Thoracic aorta (tissue), 2 donors: ENCODE measurements around the gene IL18R1. TPM values are rescaled to one million over a fixed set of nuclear protein-coding genes. Genes with fewer than 3 reads are reported as not detected.

Experiments used
- ATAC-seq: fragments of 150-250 bp; one replicate; pipeline ENCODE4 v1.8.0; 2017; ENCODE audit warnings: low read depth; ENCODE audit not compliant: insufficient number of reproducible peaks, low FRiP score
- DNase-seq: peaks from one replicate; pipeline ENCODE4 v3.0.0-alpha.2; 2020; ENCODE audit warnings: low spot score
- H3K27ac ChIP-seq, 2 donors: fragments of 200-600 bp; sonication (generic); 1 replicate in 1 of 2; 2 replicates in 1 of 2; pipeline ENCODE4 v1.5.1; 2016; ENCODE audit warnings: mild to moderate bottlenecking in 2 of 2, moderate library complexity in 2 of 2
- H3K27me3 ChIP-seq: fragments of 200-600 bp; sonication (generic); replicated peaks from 2 replicates; pipeline ENCODE4 v1.6.0; 2016; ENCODE audit warnings: mild to moderate bottlenecking; ENCODE audit not compliant: insufficient read depth
- H3K36me3 ChIP-seq: fragments of 200-600 bp; sonication (generic); one replicate; pipeline ENCODE4 v1.5.1; 2016
- H3K4me1 ChIP-seq, 2 donors: fragments of 200-600 bp; sonication (generic); 1 replicate in 1 of 2; 2 replicates in 1 of 2; pipeline versions ENCODE4 v1.5.1 to v1.6.0; 2016; ENCODE audit warnings: low read depth in 2 of 2, mild to moderate bottlenecking in 1 of 2; ENCODE audit not compliant: control insufficient read depth in 1 of 2
- H3K4me3 ChIP-seq: fragments of 200-600 bp; sonication (generic); 2 replicates; pipeline ENCODE4 v1.5.1; 2016; ENCODE audit warnings: mild to moderate bottlenecking
- H3K9me3 ChIP-seq: fragments of 200-600 bp; sonication (generic); 2 replicates; pipeline ENCODE4 v1.5.1; 2016
- total RNA-seq, 2 donors: library from RNA; depleted of rRNA; stranded (reverse); fragments of >200 nt; gene quantifications; one replicate each; pipeline versions ENCODE4 v1.1.0 to v1.2.3, GENCODE V29; 2016
- TF ChIP-seq, protein P1 (sequence below): fragments of 200-600 bp; sonication (generic); IDR thresholded peaks from one replicate; pipeline ENCODE4 v1.5.1; 2019; ENCODE audit warnings: antibody characterized with exemption

IL18R1 gene
- total RNA-seq, 2 donors from 2014 or later, result 9.3 to 22.2 TPM

DNA sequence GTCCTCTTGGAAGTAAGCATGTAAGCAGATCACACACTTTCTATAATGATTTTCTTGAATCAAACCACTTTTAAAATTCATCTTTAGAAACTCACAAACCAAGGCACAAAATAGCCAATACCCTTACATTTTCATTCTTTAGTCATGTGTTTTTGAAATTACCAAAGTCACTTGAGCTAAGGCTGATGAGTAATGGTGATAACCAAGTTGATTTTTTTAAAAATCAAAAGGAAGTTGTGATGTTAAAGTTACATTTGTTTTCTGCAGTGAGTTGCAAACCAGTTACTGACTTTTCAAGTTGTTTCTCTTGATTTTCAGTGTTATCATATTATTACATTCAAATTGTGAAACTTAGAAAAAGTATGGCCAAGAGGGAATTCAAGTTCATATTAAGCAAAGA, 45.9 kb downstream of the IL18R1 start:
- no peaks in the 10 kb centered on the region for H3K9me3 ChIP-seq
- H3K4me1 ChIP-seq, result no peaks in the 10 kb centered on the region
- H3K27me3 ChIP-seq, result no peaks in the 10 kb centered on the region
- no peak overlapping the region for H3K4me3 ChIP-seq
- ATAC-seq, result no peak
- TF ChIP-seq, protein P1, sequence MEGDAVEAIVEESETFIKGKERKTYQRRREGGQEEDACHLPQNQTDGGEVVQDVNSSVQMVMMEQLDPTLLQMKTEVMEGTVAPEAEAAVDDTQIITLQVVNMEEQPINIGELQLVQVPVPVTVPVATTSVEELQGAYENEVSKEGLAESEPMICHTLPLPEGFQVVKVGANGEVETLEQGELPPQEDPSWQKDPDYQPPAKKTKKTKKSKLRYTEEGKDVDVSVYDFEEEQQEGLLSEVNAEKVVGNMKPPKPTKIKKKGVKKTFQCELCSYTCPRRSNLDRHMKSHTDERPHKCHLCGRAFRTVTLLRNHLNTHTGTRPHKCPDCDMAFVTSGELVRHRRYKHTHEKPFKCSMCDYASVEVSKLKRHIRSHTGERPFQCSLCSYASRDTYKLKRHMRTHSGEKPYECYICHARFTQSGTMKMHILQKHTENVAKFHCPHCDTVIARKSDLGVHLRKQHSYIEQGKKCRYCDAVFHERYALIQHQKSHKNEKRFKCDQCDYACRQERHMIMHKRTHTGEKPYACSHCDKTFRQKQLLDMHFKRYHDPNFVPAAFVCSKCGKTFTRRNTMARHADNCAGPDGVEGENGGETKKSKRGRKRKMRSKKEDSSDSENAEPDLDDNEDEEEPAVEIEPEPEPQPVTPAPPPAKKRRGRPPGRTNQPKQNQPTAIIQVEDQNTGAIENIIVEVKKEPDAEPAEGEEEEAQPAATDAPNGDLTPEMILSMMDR, result no peak
- no peak for DNase-seq
- H3K36me3 ChIP-seq, result no peaks in the 10 kb centered on the region
- no peak overlapping the region for H3K27ac ChIP-seq

DNA sequence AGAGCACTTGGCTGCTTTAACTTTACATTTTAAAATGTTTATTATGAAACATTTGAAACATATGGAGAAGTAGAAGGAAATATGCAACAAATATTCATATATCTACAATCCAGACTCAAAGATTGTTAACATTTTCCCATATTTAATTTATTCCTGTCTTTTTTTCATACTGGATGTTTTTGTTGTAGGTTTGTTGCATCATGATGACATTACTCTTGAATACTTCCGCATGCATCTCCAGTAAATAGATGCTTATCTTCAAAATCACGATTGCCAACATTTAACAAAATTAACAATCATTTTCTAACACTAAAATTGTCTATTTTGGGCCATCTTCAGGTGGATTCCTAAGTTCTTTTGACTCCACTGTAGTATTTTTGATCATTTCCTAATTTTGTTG, 46.3 kb downstream of the IL18R1 start:
- no peaks in the 10 kb centered on the region for H3K27me3 ChIP-seq
- H3K4me1 ChIP-seq, result no peaks in the 10 kb centered on the region
- TF ChIP-seq, protein P1, result no peak
- ATAC-seq, result no peak
- no peaks in the 10 kb centered on the region for H3K36me3 ChIP-seq
- no peak overlapping the region for H3K4me3 ChIP-seq
- DNase-seq, result no peak
- no peaks in the 10 kb centered on the region for H3K9me3 ChIP-seq
- no peak overlapping the region for H3K27ac ChIP-seq

DNA sequence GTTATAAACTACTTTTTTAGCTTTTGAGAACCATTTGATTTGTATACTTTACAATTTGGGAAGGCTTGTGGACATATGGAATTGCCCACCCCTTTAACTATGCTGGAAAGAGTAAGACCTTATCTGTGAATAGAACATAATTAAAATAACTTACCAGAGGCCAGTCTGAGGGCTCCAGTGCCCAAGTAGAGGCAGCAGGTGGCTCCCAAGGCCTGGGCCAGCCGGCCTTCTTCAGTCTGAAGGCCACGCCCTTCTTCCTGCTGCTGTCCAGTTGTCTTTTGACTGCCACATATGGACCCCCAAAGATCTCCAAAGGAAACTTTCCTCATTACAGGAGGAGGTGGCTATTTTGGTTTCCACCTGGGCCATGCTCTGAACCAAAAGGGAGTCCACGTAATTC, 55.4 kb downstream of the IL18R1 start:
- TF ChIP-seq, protein P1, result no peak
- no peaks in the 10 kb centered on the region for H3K4me1 ChIP-seq
- no peak for ATAC-seq

DNA sequence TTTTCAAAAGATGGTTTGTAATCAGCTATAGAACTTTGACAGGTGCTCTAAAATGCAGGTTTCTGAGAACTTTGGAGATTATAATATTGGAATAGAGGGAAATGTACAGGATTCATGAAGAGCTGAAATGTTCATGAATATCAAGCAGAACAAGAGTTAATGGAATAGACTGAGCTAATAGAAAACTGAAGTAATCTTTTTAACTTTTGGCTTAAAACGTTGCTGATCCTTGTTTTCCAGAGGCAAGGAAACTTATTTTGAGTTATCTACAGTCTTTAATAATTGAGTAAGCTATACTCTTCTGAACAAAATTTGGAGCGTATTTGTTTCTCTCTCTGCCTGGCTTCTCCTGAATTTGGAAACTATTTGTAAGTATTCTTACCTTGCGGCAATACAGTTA, 56.6 kb downstream of the IL18R1 start:
- Histone ChIP-seq H3K4me3 (no peak overlapping the region), H3K27ac (no peak overlapping the region), H3K27me3 (no peaks in the 10 kb centered on the region), H3K36me3 (no peaks in the 10 kb centered on the region), H3K9me3 (no peaks in the 10 kb centered on the region), H3K4me1 (no peaks in the 10 kb centered on the region)
- ATAC-seq (no peak), DNase-seq (no peak)
- TF ChIP-seq, protein P1, result no peak

More for the DNA sequence above, 55.4 kb downstream of the IL18R1 start:
- H3K36me3 ChIP-seq, result no peaks in the 10 kb centered on the region
- H3K4me3 ChIP-seq, result no peak overlapping the region
- no peaks in the 10 kb centered on the region for H3K9me3 ChIP-seq
- no peak for DNase-seq
- no peak overlapping the region for H3K27ac ChIP-seq
- H3K27me3 ChIP-seq, result no peaks in the 10 kb centered on the region

GRCh38 chr2:102417946-102418345, 62.4 kb downstream of the IL18R1 start:
- no peak overlapping the region for H3K27ac ChIP-seq
- TF ChIP-seq, protein P1, result no peak

More at GRCh38 chr2:102417946-102418345, 62.4 kb downstream of the IL18R1 start:
- no peaks in the 10 kb centered on the region for H3K36me3 ChIP-seq
- H3K27me3 ChIP-seq, result no peaks in the 10 kb centered on the region
- H3K4me1 ChIP-seq, result no peaks in the 10 kb centered on the region
- DNase-seq (no peak), ATAC-seq (no peak)
- no peak overlapping the region for H3K4me3 ChIP-seq
- no peaks in the 10 kb centered on the region for H3K9me3 ChIP-seq
